Ovary (tissue), 3 donors: ENCODE data around the gene FXN.

Experiments used
- CTCF ChIP-seq, 3 donors: fragments of 450-650 bp in 2 of 3; fragments of 200-600 bp in 1 of 3; IDR thresholded peaks; one replicate each; pipeline versions ENCODE4 v1.5.1 to v1.8.0; 2016 to 2022; ENCODE audit warnings: antibody characterized with exemption in 3 of 3, mild to moderate bottlenecking in 1 of 3
- EP300 ChIP-seq: sonication (generic); formaldehyde crosslinking; IDR thresholded peaks from one replicate; pipeline ENCODE4 v1.6.1; 2017; ENCODE audit warnings: antibody characterized with exemption
- POLR2A ChIP-seq: fragments of 450-650 bp; IDR thresholded peaks from one replicate; pipeline ENCODE4 v1.6.1; 2017; ENCODE audit warnings: antibody characterized with exemption, mild to moderate bottlenecking, moderate library complexity
- donor health status: DM: no; HTN: no; CAD: no.

DNA sequence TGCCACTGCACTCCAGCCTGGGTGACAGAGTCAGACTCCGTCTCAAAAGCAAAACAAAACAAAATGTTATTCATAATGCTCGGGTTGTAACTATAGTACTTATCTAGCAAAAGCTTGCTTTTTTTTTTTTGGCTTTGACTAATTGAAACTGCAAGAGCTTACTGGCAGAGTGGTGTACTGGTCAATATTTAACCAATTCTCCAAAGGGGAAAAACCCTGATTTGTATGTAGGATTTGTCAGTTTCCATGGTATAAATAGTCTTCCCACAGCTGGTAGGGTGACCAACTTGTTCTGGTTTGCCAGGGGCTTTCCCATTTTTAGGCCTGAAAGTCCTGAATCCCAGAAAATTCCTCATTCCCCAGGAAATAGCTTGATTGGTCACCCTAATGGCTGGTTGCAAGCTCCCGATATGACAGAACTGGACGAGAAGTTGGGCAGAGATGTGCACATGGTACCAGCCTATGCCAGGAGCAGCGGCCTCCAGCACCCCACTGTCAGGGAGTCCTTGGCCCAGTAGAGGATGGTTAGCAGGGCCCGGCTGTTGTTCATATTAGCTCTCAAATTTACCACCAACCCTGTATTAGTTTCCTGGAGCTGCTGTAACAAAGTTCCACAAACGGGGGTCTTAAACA, 58.0 kb downstream of the FXN start:
- TF ChIP-seq CTCF (IDR thresholded peaks at IDR 0.05) (no peak), EP300 (no peak), POLR2A (no peak)
